Endothelial cell of umbilical vein (primary cell): ENCODE measurements around the gene FOXD2. TPM values are rescaled to one million over a fixed set of nuclear protein-coding genes. Genes with fewer than 3 reads are reported as not detected.

Experiments
- BruUV-seq: library from RNA; stranded (reverse); fragments of 400-500 nt; replicated peaks from 2 replicates; lab custom pipeline; 2021; lab: Mats Ljungman, UMichigan
- CTCF ChIA-PET: fragments of 300-600, 350-600 bp; sonication (Branson Sonifier 250); formaldehyde crosslinking; loops from one replicate; lab custom pipeline; 2021; ENCODE audit warnings: antibody characterized with exemption, inconsistent platforms; lab: Charles Lee
- POLR2A ChIA-PET: fragments of 300-600, 350-600 bp; sonication (Branson Sonifier 250); formaldehyde crosslinking; loops from one replicate; lab custom pipeline; 2021; ENCODE audit warnings: antibody characterized with exemption, inconsistent platforms; lab: Charles Lee
- DNase-seq: peaks from one replicate; pipeline ENCODE4 v3.0.0-alpha.2; 2011; ENCODE audit warnings: low read depth, low spot score
- FAIRE-seq: peaks from 2 replicates; lab custom pipeline; 2011; peaks lifted over from hg19 to GRCh38; lab: Jason Lieb, UNC
- H2AFZ ChIP-seq: 2 replicates; pipeline ENCODE4 v1.6.0; 2012; ENCODE audit warnings: low read depth, low read length, control low read depth, inconsistent platforms
- H3K27ac ChIP-seq: 2 replicates; pipeline ENCODE4 v1.5.1; 2011; ENCODE audit warnings: low read depth, mild to moderate bottlenecking, control low read depth, low read length, moderate library complexity; ENCODE audit not compliant: insufficient read depth
- H3K27me3 ChIP-seq, 2 experiments: 2 replicates each; pipeline versions ENCODE4 v1.6.0 to v1.6.1; 2011; ENCODE audit warnings: low read length in 2 of 2, mixed read lengths in 1 of 2; ENCODE audit not compliant: control insufficient read depth in 2 of 2, insufficient read depth in 2 of 2
- H3K36me3 ChIP-seq, 2 experiments: 2 replicates in 1 of 2; 3 replicates in 1 of 2; pipeline ENCODE4 v1.5.1; 2011; ENCODE audit warnings: low read length in 2 of 2, mild to moderate bottlenecking in 1 of 2, moderate library complexity in 1 of 2; ENCODE audit not compliant: control insufficient read depth in 2 of 2, insufficient read depth in 2 of 2; ENCODE audit errors: extremely low read depth in 1 of 2
- H3K4me1 ChIP-seq: 3 replicates; pipeline ENCODE4 v1.5.1; 2011; ENCODE audit warnings: mild to moderate bottlenecking, low read length; ENCODE audit not compliant: control insufficient read depth, insufficient read depth; ENCODE audit errors: extremely low read depth
- H3K4me2 ChIP-seq: 2 replicates; pipeline ENCODE4 v1.6.1; 2011; ENCODE audit warnings: low read length, control low read depth, mixed read lengths; ENCODE audit not compliant: insufficient read depth
- H3K4me3 ChIP-seq, 3 experiments: fragments of 200-600 bp in 1 of 3; sonication (generic), shearing (Covaris generic) in 1 of 3; replicated peaks in 1 of 3; 2 replicates each; pipeline ENCODE4 v1.5.1; 2011 to 2016; ENCODE audit warnings: control low read depth in 3 of 3, low read length in 3 of 3, mild to moderate bottlenecking in 2 of 3, inconsistent platforms in 1 of 3, low read depth in 1 of 3, moderate library complexity in 1 of 3; ENCODE audit not compliant: insufficient read depth in 1 of 3
- H3K79me2 ChIP-seq: 2 replicates; pipeline ENCODE4 v1.6.0; 2012; ENCODE audit warnings: low read length, inconsistent platforms; ENCODE audit not compliant: control insufficient read depth, insufficient read depth
- H3K9ac ChIP-seq: replicated peaks from 2 replicates; pipeline ENCODE3; 2011; ENCODE audit warnings: low read length, control low read depth; ENCODE audit not compliant: insufficient read depth; ENCODE audit errors: extremely low read depth
- H3K9me1 ChIP-seq: replicated peaks from 3 replicates; pipeline ENCODE4 v1.6.0; 2011; ENCODE audit warnings: mild to moderate bottlenecking, low read length; ENCODE audit not compliant: control insufficient read depth, insufficient read depth; ENCODE audit errors: extremely low read depth
- H3K9me3 ChIP-seq: replicated peaks from 2 replicates; pipeline ENCODE4 v1.5.1; 2012; ENCODE audit warnings: low read length, inconsistent platforms; ENCODE audit not compliant: control insufficient read depth, insufficient read depth
- H4K20me1 ChIP-seq: replicated peaks from 2 replicates; pipeline ENCODE3; 2011; ENCODE audit warnings: mild to moderate bottlenecking, low read length; ENCODE audit not compliant: control insufficient read depth, insufficient read depth; ENCODE audit errors: extremely low read depth
- EZH2 ChIP-seq: IDR thresholded peaks from 2 replicates; pipeline ENCODE4 v1.6.1; 2012; ENCODE audit warnings: borderline replicate concordance, low read depth, mild to moderate bottlenecking, moderate library complexity, low read length, inconsistent platforms; ENCODE audit not compliant: severe bottlenecking
- GATA2 ChIP-seq: IDR thresholded peaks from 2 replicates; pipeline ENCODE4 v1.7.0; 2011; ENCODE audit warnings: low read depth, mild to moderate bottlenecking, moderate library complexity, mixed read lengths, low read length; ENCODE audit not compliant: insufficient read length, insufficient read depth
- dilution Hi-C: fragments of 300-500 bp; cut with MboI; formaldehyde crosslinking; loops from one replicate; pipeline ENCODE4 v1.15.0; 2019; ENCODE audit warnings: low sequenced_read_pairs; ENCODE audit not compliant: extremely low pct_ligation_motif_present
- intact Hi-C: fragments of 100-400 bp; cut with micrococcal nuclease; formaldehyde crosslinking; loops from one replicate; pipeline ENCODE4 v1.10.0; 2022
- polyA plus RNA-seq, 4 experiments: library from polyadenylated mRNA; depleted of rRNA in 3 of 4; stranded (reverse) in 3 of 4; unstranded in 1 of 4; fragments of >200 nt; gene quantifications; 2 replicates each; pipeline versions ENCODE4 v1.2.1 to v1.2.3, GENCODE V29; 2011 to 2012; ENCODE audit warnings: missing spikeins in 1 of 4
- total RNA-seq: library from RNA; stranded (reverse); gene quantifications from 2 replicates; pipeline ENCODE4 v1.2.3, GENCODE V29; 2021
- TF ChIP-seq, protein P1 (sequence below), 2 donors: IDR thresholded peaks; 1 replicate in 1 of 2; 2 replicates in 1 of 2; pipeline ENCODE4 v1.5.1; 2011; ENCODE audit warnings: low read length in 2 of 2, mild to moderate bottlenecking in 2 of 2, moderate library complexity in 2 of 2, control low read depth in 1 of 2, inconsistent platforms in 1 of 2, low read depth in 1 of 2; ENCODE audit not compliant: insufficient read depth in 1 of 2; ENCODE audit errors: extremely low read depth in 1 of 2

FOXD2 gene
- total and polyA plus RNA-seq, 2 donors (not counting 3 experiments of a cell fraction or from before 2014, with no cell fraction given), result 0.01 to 0.09 TPM

DNA sequence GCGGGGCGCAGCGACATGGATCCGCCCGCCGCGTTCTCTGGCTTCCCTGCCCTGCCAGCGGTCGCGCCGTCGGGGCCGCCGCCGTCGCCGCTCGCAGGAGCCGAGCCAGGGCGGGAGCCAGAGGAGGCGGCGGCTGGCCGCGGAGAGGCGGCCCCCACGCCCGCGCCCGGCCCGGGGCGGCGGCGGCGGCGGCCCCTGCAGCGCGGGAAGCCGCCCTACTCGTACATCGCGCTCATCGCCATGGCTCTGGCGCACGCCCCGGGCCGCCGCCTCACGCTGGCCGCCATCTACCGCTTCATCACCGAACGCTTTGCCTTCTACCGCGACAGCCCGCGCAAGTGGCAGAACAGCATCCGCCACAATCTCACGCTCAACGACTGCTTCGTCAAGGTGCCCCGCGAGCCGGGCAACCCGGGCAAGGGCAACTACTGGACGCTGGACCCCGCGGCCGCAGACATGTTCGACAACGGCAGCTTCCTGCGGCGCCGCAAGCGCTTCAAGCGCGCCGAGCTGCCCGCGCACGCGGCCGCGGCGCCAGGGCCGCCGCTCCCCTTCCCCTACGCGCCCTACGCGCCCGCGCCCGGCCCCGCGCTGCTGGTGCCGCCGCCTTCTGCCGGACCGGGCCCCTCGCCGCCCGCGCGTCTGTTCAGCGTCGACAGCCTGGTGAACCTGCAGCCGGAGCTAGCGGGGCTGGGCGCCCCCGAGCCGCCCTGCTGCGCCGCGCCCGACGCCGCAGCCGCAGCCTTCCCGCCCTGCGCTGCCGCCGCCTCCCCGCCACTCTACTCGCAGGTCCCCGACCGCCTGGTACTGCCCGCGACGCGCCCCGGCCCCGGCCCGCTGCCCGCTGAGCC, 21.3 kb upstream of the FOXD2 start:
- Histone ChIP-seq H3K4me3 (no peak overlapping the region), H3K27ac (no peak overlapping the region), H3K4me1 (no peaks in the 10 kb centered on the region), H3K79me2 (no peaks in the 10 kb centered on the region), H3K9ac (no peak overlapping the region), H3K4me2 (no peak overlapping the region), H3K36me3 (no peaks in the 10 kb centered on the region), H3K9me3 (no peaks in the 10 kb centered on the region), H3K9me1 (no peaks in the 10 kb centered on the region), H4K20me1 (no peaks in the 10 kb centered on the region), H2AFZ (peak overlapping the region; percentile 77), H3K27me3 (peaks cover 40 to 57% of the 10 kb centered on the region in 2 experiments)
- DNase-seq, result peak; percentile 6
- ChIA-PET CTCF (interaction anchor here (0.6 to 2.6 kb wide), 4 partner anchors 15 to 237 kb away, joined by 3 to 14 read pairs (median 3); partner anchors contain the start of gene CMPK1), POLR2A (no interaction called here)
- dilution Hi-C loops (no loop called here), intact Hi-C loops (no loop called here)
- BruUV-seq, result no TSS peak
- no peak for FAIRE-seq
- peak; percentile 97 for TF ChIP-seq EZH2
- TF ChIP-seq GATA2, result no peak

DNA sequence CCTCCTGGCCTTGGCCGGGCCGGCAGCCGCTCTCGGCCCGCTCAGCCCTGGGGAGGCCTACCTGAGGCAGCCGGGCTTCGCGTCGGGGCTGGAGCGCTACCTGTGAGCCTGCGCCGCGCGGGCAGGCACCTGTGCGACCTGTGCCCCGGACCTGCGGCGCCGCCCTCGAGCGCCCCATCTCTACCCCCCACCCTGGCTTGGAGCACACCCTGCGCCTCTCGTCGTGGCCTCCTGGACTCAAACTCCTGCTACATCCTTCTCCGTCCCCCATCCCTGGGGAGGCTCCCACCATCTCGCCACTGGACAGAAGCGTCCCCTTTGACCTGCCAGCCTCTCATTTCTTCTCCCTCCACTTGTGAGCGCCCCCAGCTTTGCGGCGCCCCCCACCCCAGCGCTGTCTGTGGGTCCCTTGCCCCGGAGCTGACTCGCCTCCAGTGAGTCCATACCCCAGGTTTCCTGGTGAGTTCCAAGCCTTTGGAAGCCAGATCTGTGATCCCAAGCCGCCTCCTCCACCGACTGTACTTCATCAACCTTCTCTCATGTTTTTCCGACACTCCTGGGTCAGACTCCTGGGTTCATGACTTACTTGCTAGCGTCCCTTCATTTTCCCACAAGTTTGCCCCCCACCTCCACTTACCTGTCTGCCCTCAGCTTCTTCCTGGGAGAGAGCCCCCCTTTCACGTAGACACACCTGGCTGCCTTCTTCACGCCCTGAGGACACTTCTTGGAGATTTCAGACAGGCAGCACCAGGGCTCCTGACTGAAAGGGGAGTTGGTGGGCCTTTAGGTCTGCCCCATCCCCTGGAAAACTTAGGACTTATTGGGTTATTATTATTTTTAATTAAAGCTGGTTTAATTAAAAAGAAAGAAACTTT, 20.4 kb upstream of the FOXD2 start:
- Histone ChIP-seq H3K4me2 (no peak overlapping the region), H3K4me1 (no peaks in the 10 kb centered on the region), H3K27me3 (peaks cover 40 to 58% of the 10 kb centered on the region in 2 experiments), H3K4me3 (no peak overlapping the region), H3K9ac (no peak overlapping the region), H3K36me3 (no peaks in the 10 kb centered on the region), H2AFZ (no peak overlapping the region), H3K9me1 (no peaks in the 10 kb centered on the region), H3K9me3 (no peaks in the 10 kb centered on the region), H4K20me1 (no peaks in the 10 kb centered on the region), H3K27ac (no peak overlapping the region), H3K79me2 (no peaks in the 10 kb centered on the region)
- POLR2A ChIA-PET, result no interaction called here
- no peak for DNase-seq
- CTCF ChIA-PET, result interaction anchor here (0.6 to 2.6 kb wide), 8 partner anchors 15 to 309 kb away, joined by 3 to 14 read pairs (median 3); partner anchors contain the start of genes CMPK1 and FOXD2
- intact Hi-C loops, result no loop called here
- dilution Hi-C loops, result no loop called here
- BruUV-seq, result no TSS peak
- FAIRE-seq, result no peak
- TF ChIP-seq EZH2, result peak; percentile 80
- TF ChIP-seq, protein P1, sequence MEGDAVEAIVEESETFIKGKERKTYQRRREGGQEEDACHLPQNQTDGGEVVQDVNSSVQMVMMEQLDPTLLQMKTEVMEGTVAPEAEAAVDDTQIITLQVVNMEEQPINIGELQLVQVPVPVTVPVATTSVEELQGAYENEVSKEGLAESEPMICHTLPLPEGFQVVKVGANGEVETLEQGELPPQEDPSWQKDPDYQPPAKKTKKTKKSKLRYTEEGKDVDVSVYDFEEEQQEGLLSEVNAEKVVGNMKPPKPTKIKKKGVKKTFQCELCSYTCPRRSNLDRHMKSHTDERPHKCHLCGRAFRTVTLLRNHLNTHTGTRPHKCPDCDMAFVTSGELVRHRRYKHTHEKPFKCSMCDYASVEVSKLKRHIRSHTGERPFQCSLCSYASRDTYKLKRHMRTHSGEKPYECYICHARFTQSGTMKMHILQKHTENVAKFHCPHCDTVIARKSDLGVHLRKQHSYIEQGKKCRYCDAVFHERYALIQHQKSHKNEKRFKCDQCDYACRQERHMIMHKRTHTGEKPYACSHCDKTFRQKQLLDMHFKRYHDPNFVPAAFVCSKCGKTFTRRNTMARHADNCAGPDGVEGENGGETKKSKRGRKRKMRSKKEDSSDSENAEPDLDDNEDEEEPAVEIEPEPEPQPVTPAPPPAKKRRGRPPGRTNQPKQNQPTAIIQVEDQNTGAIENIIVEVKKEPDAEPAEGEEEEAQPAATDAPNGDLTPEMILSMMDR (IDR thresholded peaks at IDR 0.05; ENCODE audit: extremely low read depth in 1 of 2, insufficient read depth in 1 of 2, low read depth in 1 of 2, low read length in 2 of 2), result no peak
